GM13976 (cell line): ENCODE measurements around the gene AP2A2.

Source experiments
- DNase-seq: peaks from one replicate; pipeline ENCODE4 v3.0.0; 2012; ENCODE audit warnings: low spot score
- CTCF ChIP-seq: IDR thresholded peaks from 2 replicates; pipeline ENCODE4 v1.5.1; 2012; ENCODE audit warnings: borderline replicate concordance, mild to moderate bottlenecking; ENCODE audit not compliant: insufficient read depth; ENCODE audit errors: extremely low read depth, missing control alignments, control extremely low read depth
- in situ Hi-C: fragments of 300-500 bp; cut with MboI; formaldehyde crosslinking; loops from one replicate; pipeline ENCODE4 v1.12.0; 2022; ENCODE audit warnings: low sequenced_read_pairs, mixed read lengths, inconsistent platforms; ENCODE audit not compliant: unreplicated experiment

The AP2A2 gene

GRCh38 chr11:898540-899190 is 27.0 kb upstream of the AP2A2 start:
- TF ChIP-seq CTCF = no peak
- in situ Hi-C loops = no loop called here
- no peak for DNase-seq

GRCh38 chr11:899724-900123 is 25.9 kb upstream of the AP2A2 start:
- no peak for TF ChIP-seq CTCF
- DNase-seq = no peak
- in situ Hi-C loops = no loop called here

GRCh38 chr11:900545-900944 is 25.1 kb upstream of the AP2A2 start:
- in situ Hi-C loops = no loop called here
- no peak for TF ChIP-seq CTCF
- no peak for DNase-seq

- no peak for TF ChIP-seq CTCF
- in situ Hi-C loops = no loop called here
- no peak for DNase-seq
These were observed 24.1 kb upstream of the AP2A2 start for GRCh38 chr11:901452-902061.

GRCh38 chr11:904380-904779 is 21.3 kb upstream of the AP2A2 start:
- in situ Hi-C loops = no loop called here
- no peak for TF ChIP-seq CTCF
- DNase-seq = no peak

GRCh38 chr11:905952-906351 is 19.7 kb upstream of the AP2A2 start:
- in situ Hi-C loops = no loop called here
- no peak for TF ChIP-seq CTCF
- no peak for DNase-seq
